Caco-2 (cell line): ENCODE data around the gene CNEP1R1. TPM values are rescaled to one million over a fixed set of nuclear protein-coding genes. Genes with fewer than 3 reads are reported as not detected.

Source experiments
- BruUV-seq: library from RNA; stranded (reverse); fragments of 400-500 nt; replicated peaks from 2 replicates; lab custom pipeline; 2021; lab: Mats Ljungman, UMichigan
- CTCF ChIA-PET: fragments of 300-600 bp; sonication (Branson Sonifier 250); formaldehyde crosslinking; loops from one replicate; lab custom pipeline; 2022; ENCODE audit warnings: antibody characterized with exemption; lab: Charles Lee
- POLR2A ChIA-PET: fragments of 300-600 bp; sonication (Branson Sonifier 250); formaldehyde crosslinking; loops from one replicate; lab custom pipeline; 2022; ENCODE audit warnings: antibody characterized with exemption; lab: Charles Lee
- DNase-seq, 2 experiments: peaks; one replicate each; pipeline versions ENCODE4 v3.0.0 to v3.0.0-alpha.2; 2020 to 2022
- H3K27me3 ChIP-seq: replicated peaks from 2 replicates; pipeline ENCODE4 v1.6.0; 2011; ENCODE audit warnings: low read length; ENCODE audit not compliant: control insufficient read depth, insufficient read depth
- H3K36me3 ChIP-seq: 2 replicates; pipeline ENCODE4 v1.5.1; 2011; ENCODE audit warnings: low read length; ENCODE audit not compliant: control insufficient read depth, insufficient read depth
- H3K4me1 ChIP-seq: fragments of 250-450 bp; sonication (Bioruptor Pico); 2 replicates; pipeline ENCODE4 v1.5.1; 2020; ENCODE audit warnings: mild to moderate bottlenecking
- H3K4me3 ChIP-seq: 2 replicates; pipeline ENCODE4 v1.5.1; 2011; ENCODE audit warnings: low read depth, mild to moderate bottlenecking, control low read depth, low read length
- H3K9me3 ChIP-seq: fragments of 250-450 bp; sonication (Bioruptor Pico); 2 replicates; pipeline ENCODE4 v1.5.1; 2020; ENCODE audit warnings: mild to moderate bottlenecking, moderate library complexity
- H3K27ac Mint-ChIP-seq: one replicate; pipeline ENCODE4 v1.8.0; 2022; ENCODE audit warnings: mixed read lengths; ENCODE audit not compliant: unreplicated experiment
- H3K27me3 Mint-ChIP-seq: one replicate; pipeline ENCODE4 v1.8.0; 2022; ENCODE audit warnings: mixed read lengths; ENCODE audit not compliant: insufficient read depth, unreplicated experiment
- H3K36me3 Mint-ChIP-seq: one replicate; pipeline ENCODE4 v1.8.0; 2022; ENCODE audit warnings: mild to moderate bottlenecking, mixed read lengths; ENCODE audit not compliant: insufficient read depth, unreplicated experiment
- H3K4me1 Mint-ChIP-seq: one replicate; pipeline ENCODE4 v1.8.0; 2022; ENCODE audit warnings: low read depth, mixed read lengths; ENCODE audit not compliant: unreplicated experiment
- H3K4me3 Mint-ChIP-seq: one replicate; pipeline ENCODE4 v1.8.0; 2022; ENCODE audit warnings: mild to moderate bottlenecking, moderate library complexity, mixed read lengths; ENCODE audit not compliant: unreplicated experiment
- H3K9me3 Mint-ChIP-seq: one replicate; pipeline ENCODE4 v1.8.0; 2022; ENCODE audit warnings: mixed read lengths; ENCODE audit not compliant: unreplicated experiment
- CTCF ChIP-seq, 2 experiments: fragments of 200-600 bp in 1 of 2; IDR thresholded peaks; 1 replicate in 1 of 2; 2 replicates in 1 of 2; pipeline versions ENCODE4 v1.5.1 to v1.8.0; 2011 to 2022; ENCODE audit warnings: antibody characterized with exemption in 1 of 2, control low read depth in 1 of 2, inconsistent platforms in 1 of 2, low read depth in 1 of 2, low read length in 1 of 2, mild to moderate bottlenecking in 1 of 2, moderate library complexity in 1 of 2; ENCODE audit not compliant: insufficient read depth in 1 of 2, severe bottlenecking in 1 of 2, unreplicated experiment in 1 of 2
- intact Hi-C: fragments of 100-400 bp; cut with micrococcal nuclease; formaldehyde crosslinking; loops from one replicate; pipeline ENCODE4 v1.10.0; 2022; ENCODE audit not compliant: unreplicated experiment
- total RNA-seq: library from RNA; stranded (reverse); gene quantifications from 2 replicates; pipeline ENCODE4 v1.2.3, GENCODE V29; 2022

Gene CNEP1R1
- total RNA-seq, 1 experiment from 2014 or later: 39.4 TPM

- H3K4me3 ChIP-seq: no peak overlapping the region
- H3K9me3 ChIP-seq: no peaks in the 10 kb centered on the region
- H3K36me3 Mint-ChIP-seq: peaks cover 41% of the 10 kb centered on the region
- peaks cover 13% of the 10 kb centered on the region for H3K4me1 ChIP-seq
- no TSS peak for BruUV-seq
- H3K9me3 Mint-ChIP-seq: no peaks in the 10 kb centered on the region
- H3K36me3 ChIP-seq: 0 out of 2 replicates have a peak, but pooled peaks cover 1% of the 10 kb centered on the region
- intact Hi-C loops: no loop called here
- H3K4me3 Mint-ChIP-seq: no peak overlapping the region
- H3K27ac Mint-ChIP-seq: no peak overlapping the region
- no peaks in the 10 kb centered on the region for H3K27me3 ChIP-seq
- POLR2A ChIA-PET: no interaction called here
- no peak for TF ChIP-seq CTCF (IDR thresholded peaks at IDR 0.05; ENCODE audit: insufficient read depth in 1 of 2, low read depth in 1 of 2, low read length in 1 of 2, severe bottlenecking in 1 of 2, unreplicated experiment in 1 of 2)
- CTCF ChIA-PET: no interaction called here
- peaks cover 19% of the 10 kb centered on the region for H3K4me1 Mint-ChIP-seq
- H3K27me3 Mint-ChIP-seq: no peaks in the 10 kb centered on the region
- no peak for DNase-seq
Observed at GRCh38 chr16:50071075-50071671, 46.1 kb downstream of the CNEP1R1 start.

GRCh38 chr16:50072730-50073129 lies 47.7 kb downstream of the CNEP1R1 start:
- no peak overlapping the region for H3K27ac Mint-ChIP-seq
- ChIA-PET POLR2A (no interaction called here), CTCF (no interaction called here)
- H3K27me3 Mint-ChIP-seq: no peaks in the 10 kb centered on the region
- peaks cover 42% of the 10 kb centered on the region for H3K36me3 Mint-ChIP-seq
- TF ChIP-seq CTCF (IDR thresholded peaks at IDR 0.05; ENCODE audit: insufficient read depth in 1 of 2, low read depth in 1 of 2, low read length in 1 of 2, severe bottlenecking in 1 of 2, unreplicated experiment in 1 of 2): no peak
- no peak overlapping the region for H3K4me3 Mint-ChIP-seq
- no peaks in the 10 kb centered on the region for H3K9me3 ChIP-seq
- H3K9me3 Mint-ChIP-seq: no peaks in the 10 kb centered on the region
- peaks cover 13% of the 10 kb centered on the region for H3K4me1 ChIP-seq
- intact Hi-C loops: no loop called here
- H3K36me3 ChIP-seq: 0 out of 2 replicates have a peak, but pooled peaks cover 1% of the 10 kb centered on the region
- no TSS peak for BruUV-seq
- no peaks in the 10 kb centered on the region for H3K27me3 ChIP-seq
- DNase-seq: no peak
- peaks cover 6% of the 10 kb centered on the region for H3K4me1 Mint-ChIP-seq
- H3K4me3 ChIP-seq: no peak overlapping the region

- ChIA-PET CTCF (no interaction called here), POLR2A (no interaction called here)
- intact Hi-C loops: no loop called here
- Histone ChIP-seq H3K4me1 (no peaks in the 10 kb centered on the region), H3K36me3 (0 out of 2 replicates have a peak, but pooled peaks cover 1% of the 10 kb centered on the region), H3K4me3 (no peak overlapping the region), H3K27me3 (no peaks in the 10 kb centered on the region), H3K9me3 (no peaks in the 10 kb centered on the region)
- no TSS peak for BruUV-seq
- DNase-seq: no peak
- no peaks in the 10 kb centered on the region for H3K4me1 Mint-ChIP-seq
- TF ChIP-seq CTCF (IDR thresholded peaks at IDR 0.05; ENCODE audit: insufficient read depth in 1 of 2, low read depth in 1 of 2, low read length in 1 of 2, severe bottlenecking in 1 of 2, unreplicated experiment in 1 of 2): no peak
- H3K27ac Mint-ChIP-seq: no peak overlapping the region
- H3K4me3 Mint-ChIP-seq: no peak overlapping the region
- H3K36me3 Mint-ChIP-seq: peaks cover 77% of the 10 kb centered on the region
- H3K9me3 Mint-ChIP-seq: no peaks in the 10 kb centered on the region
- H3K27me3 Mint-ChIP-seq: no peaks in the 10 kb centered on the region
Observed at GRCh38 chr16:50079397-50080140, 54.5 kb downstream of the CNEP1R1 start.
